AG09309 (cell line): ENCODE data around the gene GID4.

ENCODE experiments used
- DNase-seq: peaks from one replicate; pipeline ENCODE4 v3.0.0-alpha.2; 2010; ENCODE audit warnings: low read depth
- H3K4me3 ChIP-seq: 2 replicates; pipeline ENCODE4 v1.5.1; 2011; ENCODE audit warnings: mild to moderate bottlenecking, low read depth, low read length, moderate library complexity; ENCODE audit not compliant: control insufficient read depth
- TF ChIP-seq, protein P1 (sequence below): IDR thresholded peaks from 2 replicates; pipeline ENCODE4 v1.5.1; 2011; ENCODE audit warnings: mild to moderate bottlenecking, low read depth, low read length, inconsistent platforms; ENCODE audit not compliant: insufficient read depth, control insufficient read depth; ENCODE audit errors: missing control alignments

The GID4 gene

DNA sequence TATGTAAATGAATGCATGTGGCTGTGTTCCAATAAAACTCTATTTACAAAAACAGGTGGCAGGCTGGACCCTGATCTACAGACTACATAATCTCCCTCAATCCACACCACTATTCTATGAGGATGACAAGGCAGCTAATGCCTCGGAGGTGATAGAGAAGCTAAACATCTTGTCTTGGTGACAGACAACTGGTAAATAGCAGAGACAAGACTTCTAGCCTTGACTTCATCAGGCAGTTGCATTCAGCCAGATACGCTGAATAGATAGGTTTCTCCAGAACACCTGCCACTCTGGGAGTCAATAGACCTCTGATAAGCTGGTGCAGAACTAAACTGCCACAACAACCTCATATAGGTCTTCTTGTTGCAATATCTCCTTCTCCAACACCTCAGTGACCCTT is 3.5 kb upstream of the GID4 start:
- TF ChIP-seq, protein P1, sequence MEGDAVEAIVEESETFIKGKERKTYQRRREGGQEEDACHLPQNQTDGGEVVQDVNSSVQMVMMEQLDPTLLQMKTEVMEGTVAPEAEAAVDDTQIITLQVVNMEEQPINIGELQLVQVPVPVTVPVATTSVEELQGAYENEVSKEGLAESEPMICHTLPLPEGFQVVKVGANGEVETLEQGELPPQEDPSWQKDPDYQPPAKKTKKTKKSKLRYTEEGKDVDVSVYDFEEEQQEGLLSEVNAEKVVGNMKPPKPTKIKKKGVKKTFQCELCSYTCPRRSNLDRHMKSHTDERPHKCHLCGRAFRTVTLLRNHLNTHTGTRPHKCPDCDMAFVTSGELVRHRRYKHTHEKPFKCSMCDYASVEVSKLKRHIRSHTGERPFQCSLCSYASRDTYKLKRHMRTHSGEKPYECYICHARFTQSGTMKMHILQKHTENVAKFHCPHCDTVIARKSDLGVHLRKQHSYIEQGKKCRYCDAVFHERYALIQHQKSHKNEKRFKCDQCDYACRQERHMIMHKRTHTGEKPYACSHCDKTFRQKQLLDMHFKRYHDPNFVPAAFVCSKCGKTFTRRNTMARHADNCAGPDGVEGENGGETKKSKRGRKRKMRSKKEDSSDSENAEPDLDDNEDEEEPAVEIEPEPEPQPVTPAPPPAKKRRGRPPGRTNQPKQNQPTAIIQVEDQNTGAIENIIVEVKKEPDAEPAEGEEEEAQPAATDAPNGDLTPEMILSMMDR: no peak
- H3K4me3 ChIP-seq: no peak overlapping the region
- no peak for DNase-seq

DNA sequence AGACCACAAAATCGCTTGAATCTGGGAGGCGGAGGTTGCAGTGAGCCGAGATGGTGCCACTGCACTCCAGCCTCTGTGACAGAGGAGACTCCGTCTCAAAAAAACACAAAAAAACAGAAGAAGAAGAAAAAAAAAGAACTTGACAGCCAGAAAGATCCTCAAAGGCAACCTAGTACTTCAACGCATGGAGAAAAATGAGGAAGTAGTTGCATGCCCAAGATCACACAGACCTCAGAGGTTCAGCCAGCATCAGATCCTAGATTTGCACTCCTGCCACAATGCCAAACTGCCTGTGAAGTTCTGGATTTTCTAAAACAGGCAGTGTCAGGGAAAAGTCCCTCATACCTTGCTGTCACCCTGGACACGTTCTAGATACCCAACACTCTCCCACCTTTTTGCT is 1.7 kb upstream of the GID4 start:
- no peak for DNase-seq
- H3K4me3 ChIP-seq: no peak overlapping the region
- TF ChIP-seq, protein P1: no peak

DNA sequence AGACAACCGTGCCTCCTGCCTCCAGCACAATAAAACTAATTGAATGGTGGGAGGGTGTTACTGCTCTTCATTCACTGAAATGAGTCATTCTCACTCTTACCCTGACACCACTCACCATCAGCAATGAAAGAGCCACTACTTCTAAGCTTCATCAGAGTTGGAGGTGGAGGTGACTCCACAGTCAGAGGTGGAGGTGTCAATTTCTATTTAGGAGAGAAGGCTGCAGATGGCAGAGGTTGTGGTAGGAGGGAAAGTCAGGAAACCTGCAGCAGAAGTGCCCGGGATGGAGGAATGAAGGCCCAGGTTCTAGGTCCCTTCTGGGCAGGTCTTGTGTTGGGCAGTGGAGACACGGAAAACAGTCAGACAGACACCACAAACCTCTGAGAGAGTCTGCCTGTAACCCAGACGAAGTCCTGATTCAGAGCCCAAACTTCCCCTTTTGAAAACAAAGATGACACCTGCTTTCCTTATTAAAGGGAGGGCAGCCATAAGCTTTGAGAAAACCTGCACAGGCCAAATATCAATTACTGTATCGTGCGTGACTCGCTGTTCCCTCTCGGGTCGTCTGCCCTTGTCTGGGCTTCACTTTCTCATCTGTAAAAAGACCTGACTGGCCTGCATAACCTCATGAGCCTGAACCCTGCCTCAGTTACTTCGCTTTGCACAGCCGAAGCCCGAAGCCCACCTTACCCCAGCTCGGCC is 908 bp upstream of the GID4 start:
- DNase-seq: no peak
- H3K4me3 ChIP-seq: peak overlapping the region; percentile 80
- TF ChIP-seq, protein P1: no peak

DNA sequence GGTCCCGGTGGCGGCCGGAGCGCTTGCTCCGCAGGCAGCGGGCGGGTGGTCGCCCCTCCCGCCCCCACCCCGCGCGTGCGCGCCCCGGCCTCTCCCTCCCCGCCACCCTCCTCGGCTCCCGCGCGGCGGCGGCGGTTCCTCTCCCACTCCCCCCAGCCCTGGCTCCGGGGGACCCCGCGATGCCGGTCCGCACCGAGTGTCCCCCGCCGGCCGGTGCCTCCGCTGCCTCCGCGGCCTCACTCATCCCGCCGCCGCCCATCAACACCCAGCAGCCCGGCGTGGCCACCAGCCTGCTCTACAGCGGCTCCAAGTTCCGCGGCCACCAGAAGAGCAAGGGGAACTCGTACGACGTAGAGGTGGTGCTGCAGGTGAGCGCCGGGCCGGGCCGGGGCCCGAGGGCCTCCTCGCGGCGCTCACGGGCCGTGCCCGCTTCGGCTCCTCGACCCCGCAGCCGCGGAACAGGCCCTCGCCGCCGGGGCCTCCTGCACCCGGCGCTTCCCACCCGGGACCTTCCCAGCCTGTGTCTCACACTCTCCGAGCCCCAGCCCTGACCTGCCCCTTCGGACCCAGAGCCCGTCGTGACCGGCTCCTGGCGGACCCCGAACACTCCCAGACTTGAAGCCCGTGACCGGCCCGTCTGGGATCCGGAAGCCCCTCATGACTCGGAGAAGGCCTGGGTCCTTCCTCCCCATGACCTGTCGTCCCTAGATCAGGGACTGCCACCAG is 490 bp downstream of the GID4 start:
- DNase-seq: no peak
- TF ChIP-seq, protein P1: no peak
- H3K4me3 ChIP-seq: peak overlapping the region; percentile 80

DNA sequence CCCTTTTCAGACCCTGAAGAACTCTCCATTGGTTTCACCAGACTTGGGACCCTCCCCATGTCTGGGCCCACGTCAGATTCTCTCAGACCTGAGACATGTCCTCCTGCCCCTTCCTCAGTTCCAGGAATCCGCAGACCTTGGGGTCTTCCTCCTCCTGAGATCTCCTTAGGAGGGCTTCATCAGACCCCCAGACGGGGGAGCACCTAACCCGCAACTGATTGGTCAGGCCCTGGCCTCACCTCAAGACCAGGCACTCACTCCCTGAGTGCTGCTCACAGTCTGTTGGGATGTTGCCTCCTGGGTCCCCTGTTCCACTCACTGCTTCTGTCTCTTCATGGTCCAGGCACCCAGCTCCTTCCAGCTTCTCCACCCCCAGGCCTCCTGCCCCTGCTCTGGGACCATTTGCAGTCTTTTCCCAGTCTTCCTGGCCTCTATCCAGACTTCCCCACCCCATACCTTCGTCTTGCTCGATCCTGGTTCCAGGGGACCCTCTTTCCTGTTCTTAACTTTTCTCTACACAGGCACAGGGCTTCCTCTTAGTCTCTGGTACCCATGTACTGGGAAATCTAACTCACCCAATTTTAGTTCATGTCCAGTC is 1.2 kb downstream of the GID4 start:
- TF ChIP-seq, protein P1: no peak
- peak overlapping the region; percentile 80 for H3K4me3 ChIP-seq
- no peak for DNase-seq

DNA sequence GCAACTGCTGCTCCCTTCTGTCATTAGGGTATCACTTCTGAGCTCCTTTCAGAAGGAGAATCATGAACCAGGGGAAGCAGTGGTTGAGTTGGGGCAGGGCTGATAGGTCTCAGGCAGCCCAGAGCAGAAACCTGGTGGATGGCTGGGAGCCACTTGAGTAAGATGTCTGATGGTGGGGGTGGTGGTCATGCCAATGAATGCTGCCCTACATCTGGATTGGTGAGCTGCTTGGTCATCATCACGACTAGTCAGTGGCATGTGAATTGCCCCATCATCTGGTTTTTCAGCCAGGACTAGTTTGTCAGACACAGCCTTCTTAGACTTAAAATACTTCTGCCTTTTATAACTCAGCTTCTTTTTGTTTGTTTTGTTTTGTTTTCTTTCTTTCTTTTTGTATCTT is 2.6 kb downstream of the GID4 start:
- TF ChIP-seq, protein P1: no peak
- DNase-seq: peak; percentile 78
- H3K4me3 ChIP-seq: no peak overlapping the region
